OCI-LY7 (cell line): ENCODE data around the gene PAAF1.

Experiments
- EZH2phosphoT487 ChIP-seq: fragments of 200-600 bp; sonication (generic); IDR thresholded peaks from 2 replicates; pipeline ENCODE4 v1.6.1; 2018; ENCODE audit warnings: low read depth, borderline replicate concordance, mild to moderate bottlenecking, mixed run types, antibody characterized with exemption, low read length, moderate library complexity, mixed read lengths
- TF ChIP-seq, protein P1 (sequence below): fragments of 200-600 bp; sonication (generic); conservative IDR thresholded peaks from 2 replicates; pipeline ENCODE4 v1.5.1; 2014; ENCODE audit warnings: mild to moderate bottlenecking, antibody characterized with exemption, low read length, moderate library complexity, mixed read lengths

DNA sequence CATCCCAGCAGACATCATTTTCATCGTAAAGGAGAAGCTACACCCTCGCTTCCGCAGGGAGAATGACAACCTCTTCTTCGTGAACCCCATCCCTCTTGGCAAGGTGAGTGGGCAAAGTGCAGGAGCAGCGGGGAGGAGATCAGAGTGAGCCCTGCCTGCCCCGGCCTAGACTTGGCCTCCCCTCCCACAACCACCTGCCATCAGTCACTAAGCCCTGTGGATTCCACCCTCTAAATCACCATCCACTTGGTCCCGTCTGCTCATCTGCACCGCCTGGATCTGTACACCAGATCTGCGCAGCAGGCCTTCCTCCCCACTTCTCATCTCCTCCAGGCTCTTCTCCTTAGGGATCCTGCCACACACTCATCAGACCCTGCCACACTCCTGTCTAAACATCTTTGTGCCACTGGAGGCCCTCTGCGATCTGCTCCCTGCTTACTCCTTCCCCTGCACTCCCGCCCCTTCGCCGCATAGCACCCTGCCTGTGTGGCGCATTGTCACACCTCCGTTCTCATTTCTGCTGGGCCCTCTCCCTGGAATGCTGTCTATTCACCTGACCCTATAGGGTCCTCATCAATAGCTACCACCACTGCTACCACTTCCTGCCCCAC lies 91.7 kb downstream of the PAAF1 start:
- TF ChIP-seq, protein P1, sequence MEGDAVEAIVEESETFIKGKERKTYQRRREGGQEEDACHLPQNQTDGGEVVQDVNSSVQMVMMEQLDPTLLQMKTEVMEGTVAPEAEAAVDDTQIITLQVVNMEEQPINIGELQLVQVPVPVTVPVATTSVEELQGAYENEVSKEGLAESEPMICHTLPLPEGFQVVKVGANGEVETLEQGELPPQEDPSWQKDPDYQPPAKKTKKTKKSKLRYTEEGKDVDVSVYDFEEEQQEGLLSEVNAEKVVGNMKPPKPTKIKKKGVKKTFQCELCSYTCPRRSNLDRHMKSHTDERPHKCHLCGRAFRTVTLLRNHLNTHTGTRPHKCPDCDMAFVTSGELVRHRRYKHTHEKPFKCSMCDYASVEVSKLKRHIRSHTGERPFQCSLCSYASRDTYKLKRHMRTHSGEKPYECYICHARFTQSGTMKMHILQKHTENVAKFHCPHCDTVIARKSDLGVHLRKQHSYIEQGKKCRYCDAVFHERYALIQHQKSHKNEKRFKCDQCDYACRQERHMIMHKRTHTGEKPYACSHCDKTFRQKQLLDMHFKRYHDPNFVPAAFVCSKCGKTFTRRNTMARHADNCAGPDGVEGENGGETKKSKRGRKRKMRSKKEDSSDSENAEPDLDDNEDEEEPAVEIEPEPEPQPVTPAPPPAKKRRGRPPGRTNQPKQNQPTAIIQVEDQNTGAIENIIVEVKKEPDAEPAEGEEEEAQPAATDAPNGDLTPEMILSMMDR = no peak
- TF ChIP-seq EZH2phosphoT487 = no peak
